Cardiac fibroblast (primary cell): ENCODE results near the gene EIF4G1.

Experiments
- DNase-seq, 2 donors: peaks; one replicate each; pipeline versions ENCODE4 v3.0.0 to v3.0.0-alpha.2; 2010; ENCODE audit warnings: low read depth in 2 of 2
- H3K4me3 ChIP-seq, 2 donors: replicated peaks in 1 of 2; 1 replicate in 1 of 2; 2 replicates in 1 of 2; pipeline ENCODE4 v1.5.1; 2011; ENCODE audit warnings: low read depth in 2 of 2, low read length in 2 of 2, mild to moderate bottlenecking in 2 of 2, moderate library complexity in 1 of 2
- CTCF ChIP-seq: IDR thresholded peaks from one replicate; pipeline ENCODE4 v1.5.1; 2011; ENCODE audit warnings: low read depth, mild to moderate bottlenecking, low read length, inconsistent platforms

The EIF4G1 gene

GRCh38 chr3:184323696-184324095 lies 9.3 kb downstream of the EIF4G1 start:
- no peak for DNase-seq
- no peak for TF ChIP-seq CTCF
- H3K4me3 ChIP-seq: no peak overlapping the region

GRCh38 chr3:184325269-184325668 lies 10.9 kb downstream of the EIF4G1 start:
- TF ChIP-seq CTCF: no peak
- H3K4me3 ChIP-seq: no peak overlapping the region
- DNase-seq: no peak

GRCh38 chr3:184325715-184326369 lies 11.4 kb downstream of the EIF4G1 start:
- no peak for DNase-seq
- no peak for TF ChIP-seq CTCF
- no peak overlapping the region for H3K4me3 ChIP-seq

- TF ChIP-seq CTCF: no peak
- DNase-seq: no peak
- no peak overlapping the region for H3K4me3 ChIP-seq
Observed at GRCh38 chr3:184327171-184327570, 12.8 kb downstream of the EIF4G1 start.

- DNase-seq: no peak
- no peak for TF ChIP-seq CTCF
- no peak overlapping the region for H3K4me3 ChIP-seq
Observed at GRCh38 chr3:184328516-184328915, 14.1 kb downstream of the EIF4G1 start.

- peak; percentile 88 to 97 for DNase-seq
- no peak overlapping the region for H3K4me3 ChIP-seq
- TF ChIP-seq CTCF: no peak
Observed at GRCh38 chr3:184332370-184333090, 18.1 kb downstream of the EIF4G1 start.
